ENCODE data around the gene INHA. TPM values are rescaled to one million over a fixed set of nuclear protein-coding genes. Genes with fewer than 3 reads are reported as not detected.

Gene INHA
- total and polyA plus RNA-seq, 5 donors from 2014 or later: not detected

- no peaks in the 10 kb centered on the region for H3K36me3 Mint-ChIP-seq
- DNase-seq: peak; percentile 87 to 92 (median 89)
- H3K4me3 Mint-ChIP-seq: peak within 1 kb of the TSS; percentile 87 to 94 (median 88)
- peaks cover 19% of the 10 kb centered on the region for H3K4me1 ChIP-seq (ENCODE audit: control insufficient read depth, insufficient read depth, low read length, poor library complexity, severe bottlenecking)
- no peaks in the 10 kb centered on the region for H3K9me3 ChIP-seq (ENCODE audit: control insufficient read depth in 2 of 2, low read length in 2 of 2)
- peaks cover 0 to 34% (median 19%) of the 10 kb centered on the region in 4 donors for H3K4me1 Mint-ChIP-seq
- H3K27ac Mint-ChIP-seq: peak within 1 kb of the TSS; percentile 84 to 93 (median 89)
- no peaks in the 10 kb centered on the region for H3K36me3 ChIP-seq (ENCODE audit: control insufficient read depth, insufficient read depth, low read length)
- peak within 1 kb of the TSS; percentile 70 for H3K27ac ChIP-seq (ENCODE audit: insufficient read depth, low read length, poor library complexity, severe bottlenecking)
- peaks cover 0 to 7% (median 0%) of the 10 kb centered on the region in 7 donors for H3K9me3 Mint-ChIP-seq
- peak; percentile 70 to 73 for ATAC-seq (ENCODE audit: low read depth in 2 of 2)
- H3K4me3 ChIP-seq (ENCODE audit: low read depth, low read length): peak within 1 kb of the TSS; percentile 69
- no peaks in the 10 kb centered on the region for H3K27me3 ChIP-seq (ENCODE audit: control insufficient read depth, insufficient read depth, low read length)
- peaks cover 21% of the 10 kb centered on the region for H3K27me3 Mint-ChIP-seq
Observed at GRCh38 chr2:219543596-219544358, 28.3 kb upstream of the INHA start, which contains the start of the genes CHPF and TMEM198. TSS of gene CHPF (minus strand) at chr2:219543809. CDS start at chr2:219543538, 271 bp downstream. TSS of gene TMEM198 (plus strand) at chr2:219544028. CDS start at chr2:219544728, 700 bp downstream.

DNA sequence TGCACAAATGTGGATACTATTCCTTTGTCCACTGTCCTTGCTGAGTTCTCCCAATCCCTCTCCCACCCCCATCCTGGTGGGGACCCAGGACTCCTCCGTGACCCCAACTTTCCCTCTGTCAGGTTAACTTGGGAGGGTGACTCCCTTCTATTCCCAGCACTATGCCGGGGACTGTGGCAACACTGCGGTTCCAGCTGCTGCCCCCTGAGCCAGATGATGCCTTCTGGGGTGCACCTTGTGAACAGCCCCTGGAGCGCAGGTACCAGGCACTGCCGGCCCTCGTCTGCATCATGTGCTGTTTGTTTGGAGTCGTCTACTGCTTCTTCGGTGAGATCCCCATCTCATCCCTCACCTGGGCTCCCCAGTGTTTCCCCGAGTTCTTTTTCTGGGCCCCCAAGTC, 27.5 kb upstream of the INHA start:
- Mint-ChIP-seq H3K4me3 (peak overlapping the region; percentile 82 to 94 (median 86)), H3K27ac (peak overlapping the region; percentile 84 to 93 (median 89)), H3K27me3 (peaks cover 27% of the 10 kb centered on the region), H3K4me1 (peaks cover 0 to 34% (median 19%) of the 10 kb centered on the region in 4 donors), H3K9me3 (peaks cover 0 to 9% (median 0%) of the 10 kb centered on the region in 7 donors), H3K36me3 (no peaks in the 10 kb centered on the region)
- ATAC-seq (ENCODE audit: low read depth in 2 of 2): no peak
- H3K27me3 ChIP-seq (ENCODE audit: control insufficient read depth, insufficient read depth, low read length): no peaks in the 10 kb centered on the region
- H3K4me3 ChIP-seq (ENCODE audit: low read depth, low read length): no peak overlapping the region
- H3K4me1 ChIP-seq (ENCODE audit: control insufficient read depth, insufficient read depth, low read length, poor library complexity, severe bottlenecking): peaks cover 19% of the 10 kb centered on the region
- H3K27ac ChIP-seq (ENCODE audit: insufficient read depth, low read length, poor library complexity, severe bottlenecking): no peak overlapping the region
- DNase-seq: no peak
- no peaks in the 10 kb centered on the region for H3K36me3 ChIP-seq (ENCODE audit: control insufficient read depth, insufficient read depth, low read length)
- no peaks in the 10 kb centered on the region for H3K9me3 ChIP-seq (ENCODE audit: control insufficient read depth in 2 of 2, low read length in 2 of 2)

DNA sequence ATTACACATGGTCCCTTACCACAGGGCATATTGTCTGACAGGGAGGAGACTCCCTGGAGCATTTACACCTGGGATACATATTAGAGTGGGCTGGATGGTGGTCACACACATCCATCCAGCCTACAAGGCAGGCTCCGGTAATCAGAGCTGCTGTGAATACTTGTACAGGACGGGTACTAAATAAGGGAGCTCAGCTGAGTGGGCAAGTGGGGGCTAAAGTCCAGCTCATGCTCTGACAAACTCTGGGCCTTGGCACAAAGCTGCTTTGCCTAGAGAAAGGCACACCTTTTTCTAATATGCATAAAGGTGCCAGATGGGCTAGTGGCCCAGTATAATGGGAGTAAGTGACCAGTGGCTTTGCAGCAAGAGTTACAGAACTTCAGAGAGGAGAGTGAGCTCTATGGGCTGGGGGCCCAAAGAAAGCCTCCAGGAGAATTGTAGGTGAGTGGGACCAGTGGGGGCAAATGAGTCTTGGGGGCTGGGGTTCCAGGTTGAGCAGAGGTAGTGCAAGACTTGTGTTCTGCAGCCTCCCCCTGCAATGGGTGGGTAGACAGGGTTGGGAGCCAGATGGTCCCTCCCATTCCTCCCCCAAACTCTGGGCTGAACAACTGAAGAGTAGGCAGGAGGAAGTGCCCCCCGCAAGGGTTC, 26.7 kb upstream of the INHA start:
- DNase-seq: no peak
- peak overlapping the region; percentile 82 to 94 (median 86) for H3K4me3 Mint-ChIP-seq
- peak overlapping the region; percentile 52 to 93 (median 84) for H3K27ac Mint-ChIP-seq

DNA sequence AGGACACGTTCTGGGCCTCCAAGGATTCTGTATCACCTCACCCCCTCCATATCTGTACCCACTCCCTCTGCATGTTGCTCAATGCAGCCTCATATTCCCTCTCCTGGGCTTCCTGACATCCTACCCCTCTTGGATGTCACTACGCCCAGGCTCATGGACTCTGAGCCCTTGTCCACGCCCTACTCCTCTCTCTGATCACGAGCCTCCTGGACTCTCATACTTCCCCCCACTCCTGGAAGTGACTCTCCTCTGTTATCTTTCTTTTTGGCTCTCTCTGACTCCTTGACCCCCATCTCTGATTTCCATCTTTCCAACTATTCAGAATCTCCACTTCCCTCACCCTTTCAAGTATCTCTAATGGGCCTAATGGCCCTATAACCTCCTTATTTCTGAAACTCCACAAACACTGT, 26.2 kb upstream of the INHA start:
- H3K4me1 Mint-ChIP-seq: peaks cover 0 to 33% (median 18%) of the 10 kb centered on the region in 4 donors
- H3K27me3 ChIP-seq (ENCODE audit: control insufficient read depth, insufficient read depth, low read length): peaks cover 2% of the 10 kb centered on the region
- peaks cover 0 to 9% (median 0%) of the 10 kb centered on the region in 7 donors for H3K9me3 Mint-ChIP-seq
- no peak overlapping the region for H3K4me3 ChIP-seq (ENCODE audit: low read depth, low read length)
- H3K27ac ChIP-seq (ENCODE audit: insufficient read depth, low read length, poor library complexity, severe bottlenecking): no peak overlapping the region
- H3K36me3 ChIP-seq (ENCODE audit: control insufficient read depth, insufficient read depth, low read length): no peaks in the 10 kb centered on the region
- peaks cover 35% of the 10 kb centered on the region for H3K27me3 Mint-ChIP-seq
- peaks cover 19% of the 10 kb centered on the region for H3K4me1 ChIP-seq (ENCODE audit: control insufficient read depth, insufficient read depth, low read length, poor library complexity, severe bottlenecking)
- DNase-seq: no peak
- H3K4me3 Mint-ChIP-seq: peak overlapping the region; percentile 33 to 87 (median 56)
- no peak overlapping the region for H3K27ac Mint-ChIP-seq
- no peaks in the 10 kb centered on the region for H3K9me3 ChIP-seq (ENCODE audit: control insufficient read depth in 2 of 2, low read length in 2 of 2)
- no peak for ATAC-seq (ENCODE audit: low read depth in 2 of 2)
- H3K36me3 Mint-ChIP-seq: no peaks in the 10 kb centered on the region

More for the DNA sequence above, 26.7 kb upstream of the INHA start:
- H3K4me1 Mint-ChIP-seq: peaks cover 0 to 34% (median 19%) of the 10 kb centered on the region in 4 donors
- peaks cover 33% of the 10 kb centered on the region for H3K27me3 Mint-ChIP-seq
- H3K4me1 ChIP-seq (ENCODE audit: control insufficient read depth, insufficient read depth, low read length, poor library complexity, severe bottlenecking): peaks cover 19% of the 10 kb centered on the region
- no peak overlapping the region for H3K27ac ChIP-seq (ENCODE audit: insufficient read depth, low read length, poor library complexity, severe bottlenecking)
- H3K4me3 ChIP-seq (ENCODE audit: low read depth, low read length): no peak overlapping the region
- no peaks in the 10 kb centered on the region for H3K36me3 ChIP-seq (ENCODE audit: control insufficient read depth, insufficient read depth, low read length)
- no peaks in the 10 kb centered on the region for H3K36me3 Mint-ChIP-seq
- no peaks in the 10 kb centered on the region for H3K9me3 ChIP-seq (ENCODE audit: control insufficient read depth in 2 of 2, low read length in 2 of 2)
- ATAC-seq (ENCODE audit: low read depth in 2 of 2): no peak
- peaks cover 0 to 9% (median 0%) of the 10 kb centered on the region in 7 donors for H3K9me3 Mint-ChIP-seq
- no peaks in the 10 kb centered on the region for H3K27me3 ChIP-seq (ENCODE audit: control insufficient read depth, insufficient read depth, low read length)

GRCh38 chr2:219547621-219548020, 24.5 kb upstream of the INHA start:
- no peak for ATAC-seq (ENCODE audit: low read depth in 2 of 2)
- H3K27ac ChIP-seq (ENCODE audit: insufficient read depth, low read length, poor library complexity, severe bottlenecking): no peak overlapping the region
- no peaks in the 10 kb centered on the region for H3K9me3 ChIP-seq (ENCODE audit: control insufficient read depth in 2 of 2, low read length in 2 of 2)
- peaks cover 4% of the 10 kb centered on the region for H3K27me3 ChIP-seq (ENCODE audit: control insufficient read depth, insufficient read depth, low read length)
- H3K4me1 ChIP-seq (ENCODE audit: control insufficient read depth, insufficient read depth, low read length, poor library complexity, severe bottlenecking): peaks cover 23% of the 10 kb centered on the region
- no peak for DNase-seq
- Mint-ChIP-seq H3K9me3 (peaks cover 0 to 9% (median 0%) of the 10 kb centered on the region in 7 donors), H3K27me3 (peaks cover 45% of the 10 kb centered on the region), H3K27ac (no peak overlapping the region), H3K4me3 (no peak overlapping the region), H3K4me1 (peaks cover 0 to 23% (median 11%) of the 10 kb centered on the region in 4 donors), H3K36me3 (no peaks in the 10 kb centered on the region)
- H3K36me3 ChIP-seq (ENCODE audit: control insufficient read depth, insufficient read depth, low read length): no peaks in the 10 kb centered on the region
- H3K4me3 ChIP-seq (ENCODE audit: low read depth, low read length): no peak overlapping the region

- H3K4me1 Mint-ChIP-seq: peaks cover 0 to 31% (median 8%) of the 10 kb centered on the region in 4 donors
- H3K27me3 Mint-ChIP-seq: peaks cover 52% of the 10 kb centered on the region
- H3K4me1 ChIP-seq (ENCODE audit: control insufficient read depth, insufficient read depth, low read length, poor library complexity, severe bottlenecking): peaks cover 21% of the 10 kb centered on the region
- DNase-seq (no peak), ATAC-seq (ENCODE audit: low read depth in 2 of 2) (no peak)
- H3K4me3 ChIP-seq (ENCODE audit: low read depth, low read length): no peak overlapping the region
- H3K36me3 ChIP-seq (ENCODE audit: control insufficient read depth, insufficient read depth, low read length): no peaks in the 10 kb centered on the region
- no peaks in the 10 kb centered on the region for H3K9me3 ChIP-seq (ENCODE audit: control insufficient read depth in 2 of 2, low read length in 2 of 2)
- H3K4me3 Mint-ChIP-seq: peak overlapping the region in 1 of 4 donors; percentile 44
- no peak overlapping the region for H3K27ac Mint-ChIP-seq
- H3K27ac ChIP-seq (ENCODE audit: insufficient read depth, low read length, poor library complexity, severe bottlenecking): no peak overlapping the region
- peaks cover 0 to 9% (median 0%) of the 10 kb centered on the region in 7 donors for H3K9me3 Mint-ChIP-seq
- H3K36me3 Mint-ChIP-seq: no peaks in the 10 kb centered on the region
- H3K27me3 ChIP-seq (ENCODE audit: control insufficient read depth, insufficient read depth, low read length): peaks cover 13% of the 10 kb centered on the region
Observed at GRCh38 chr2:219548990-219549389, 23.1 kb upstream of the INHA start.

GRCh38 chr2:219549619-219550018, 22.5 kb upstream of the INHA start:
- Histone ChIP-seq H3K27ac (ENCODE audit: insufficient read depth, low read length, poor library complexity, severe bottlenecking) (no peak overlapping the region), H3K9me3 (ENCODE audit: control insufficient read depth in 2 of 2, low read length in 2 of 2) (no peaks in the 10 kb centered on the region), H3K27me3 (ENCODE audit: control insufficient read depth, insufficient read depth, low read length) (peaks cover 13% of the 10 kb centered on the region), H3K4me1 (ENCODE audit: control insufficient read depth, insufficient read depth, low read length, poor library complexity, severe bottlenecking) (peaks cover 18% of the 10 kb centered on the region), H3K4me3 (ENCODE audit: low read depth, low read length) (no peak overlapping the region), H3K36me3 (ENCODE audit: control insufficient read depth, insufficient read depth, low read length) (no peaks in the 10 kb centered on the region)
- peaks cover 47% of the 10 kb centered on the region for H3K27me3 Mint-ChIP-seq
- H3K9me3 Mint-ChIP-seq: peaks cover 0 to 9% (median 0%) of the 10 kb centered on the region in 7 donors
- H3K36me3 Mint-ChIP-seq: no peaks in the 10 kb centered on the region
- no peak for ATAC-seq (ENCODE audit: low read depth in 2 of 2)
- H3K27ac Mint-ChIP-seq: no peak overlapping the region
- peaks cover 0 to 25% (median 4%) of the 10 kb centered on the region in 4 donors for H3K4me1 Mint-ChIP-seq
- DNase-seq: no peak
- H3K4me3 Mint-ChIP-seq: peak overlapping the region in 2 of 4 donors; percentile 21 to 33
